Activated CD4-positive, alpha-beta T cell treated with anti-CD3 and anti-CD28 coated beads for 24 hours (primary cell): ENCODE results near the gene UCKL1.
"Not testable (repeated sequence)": the region's sequence is repeated elsewhere in the genome, so short reads cannot be mapped to it uniquely, and the experiment has no call there.

Experiments
- DNase-seq, 2 donors: peaks; one replicate each; pipeline ENCODE4 v3.0.0-alpha.2; 2020; ENCODE audit warnings: low read depth in 2 of 2

The UCKL1 gene

DNA sequence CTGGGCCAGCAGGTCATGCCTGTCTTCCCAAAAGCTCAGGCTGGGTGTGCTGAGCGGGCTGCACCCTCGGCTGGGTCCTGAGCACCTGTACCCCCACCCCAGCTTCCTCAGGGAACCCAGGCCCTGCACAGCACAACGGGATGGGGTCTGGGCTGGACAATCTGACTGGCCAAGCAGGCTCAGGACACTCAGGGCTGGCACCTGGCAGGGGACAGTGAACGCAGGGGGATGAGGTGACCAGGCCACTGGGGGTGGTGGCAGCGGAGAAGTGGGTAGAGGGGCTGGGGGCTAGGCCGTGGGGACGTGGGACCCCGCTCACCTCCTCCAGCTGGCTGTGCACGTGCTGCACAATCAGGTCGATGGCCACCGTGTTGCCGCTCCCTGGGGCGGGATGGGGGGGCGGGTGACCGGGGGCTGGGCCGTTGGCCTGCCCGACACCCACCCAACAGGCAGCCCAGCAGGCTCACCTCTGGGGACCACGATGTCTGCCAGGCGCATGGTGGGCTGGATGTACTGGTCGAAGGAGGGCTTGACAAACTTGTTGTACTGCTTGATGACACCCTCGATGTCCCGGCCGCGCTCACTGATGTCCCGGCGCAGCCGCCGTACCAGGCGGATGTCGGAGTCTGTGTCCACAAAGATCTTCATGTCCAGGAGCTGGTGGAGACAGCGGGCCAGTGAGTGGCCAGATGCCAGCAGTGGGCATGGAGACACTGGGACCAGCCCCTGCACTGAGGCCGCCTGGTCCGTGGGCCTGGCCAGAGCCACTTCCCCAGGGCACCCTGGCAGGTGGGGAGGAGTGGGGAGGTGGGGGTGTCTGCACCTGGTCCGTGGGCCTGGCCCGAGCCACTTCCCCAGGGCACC lies 11.9 kb downstream of the UCKL1 start:
- DNase-seq: no peak

DNA sequence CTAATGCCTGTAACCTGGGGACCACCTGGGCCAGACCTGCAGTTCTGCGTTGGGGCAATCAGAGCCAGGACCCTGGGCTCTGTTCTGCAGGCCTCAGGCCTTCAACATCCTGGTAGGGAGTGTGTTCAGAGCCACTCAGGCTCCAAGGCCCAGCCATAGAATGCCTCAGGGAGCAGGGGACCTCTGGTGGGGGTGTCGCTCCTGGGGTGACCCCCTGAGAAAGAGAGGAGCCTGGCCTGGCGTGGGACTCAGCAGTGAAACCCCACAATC lies 12.5 kb downstream of the UCKL1 start:
- DNase-seq: no peak

DNA sequence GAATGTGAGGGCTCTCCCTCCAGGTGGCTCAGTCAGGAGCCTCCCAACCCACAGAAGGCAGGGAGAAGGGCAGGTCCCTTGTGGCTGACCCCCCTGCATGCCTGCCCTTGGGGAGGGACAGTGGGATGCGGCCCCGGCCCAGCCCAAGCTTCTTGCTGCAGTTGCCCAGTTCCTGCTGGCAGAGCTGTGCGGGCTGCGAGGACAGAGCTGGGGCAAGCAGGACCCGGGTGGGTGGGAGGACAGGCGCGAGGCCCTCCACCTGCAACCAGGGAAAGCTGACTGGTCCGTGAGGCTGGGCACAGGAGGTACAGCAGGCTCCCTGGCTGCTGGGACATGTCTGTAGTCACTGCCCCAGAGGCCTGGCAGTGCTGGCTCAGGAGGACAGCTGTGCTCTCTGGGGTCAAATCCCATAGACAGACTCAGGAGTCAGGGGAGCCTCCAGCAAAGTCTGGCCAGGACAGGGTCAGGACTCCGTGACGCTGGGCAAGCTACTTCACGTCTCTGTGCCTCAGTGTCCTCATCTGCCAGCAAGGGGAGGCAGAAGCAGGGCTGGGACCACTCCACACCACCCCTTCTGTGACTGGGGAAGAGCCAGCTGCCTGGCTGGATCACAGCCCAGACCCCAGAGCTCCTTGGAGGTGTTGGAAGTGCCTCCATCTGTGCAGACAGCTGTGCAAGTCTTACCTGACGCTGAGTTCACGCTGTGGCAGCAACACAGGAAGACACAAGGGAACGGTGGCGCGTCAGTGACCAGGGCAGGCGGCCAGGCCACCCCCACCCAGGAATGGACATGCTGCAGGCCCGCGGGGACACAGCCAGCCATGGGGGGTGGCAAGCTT lies 13.0 kb downstream of the UCKL1 start:
- no peak for DNase-seq

DNA sequence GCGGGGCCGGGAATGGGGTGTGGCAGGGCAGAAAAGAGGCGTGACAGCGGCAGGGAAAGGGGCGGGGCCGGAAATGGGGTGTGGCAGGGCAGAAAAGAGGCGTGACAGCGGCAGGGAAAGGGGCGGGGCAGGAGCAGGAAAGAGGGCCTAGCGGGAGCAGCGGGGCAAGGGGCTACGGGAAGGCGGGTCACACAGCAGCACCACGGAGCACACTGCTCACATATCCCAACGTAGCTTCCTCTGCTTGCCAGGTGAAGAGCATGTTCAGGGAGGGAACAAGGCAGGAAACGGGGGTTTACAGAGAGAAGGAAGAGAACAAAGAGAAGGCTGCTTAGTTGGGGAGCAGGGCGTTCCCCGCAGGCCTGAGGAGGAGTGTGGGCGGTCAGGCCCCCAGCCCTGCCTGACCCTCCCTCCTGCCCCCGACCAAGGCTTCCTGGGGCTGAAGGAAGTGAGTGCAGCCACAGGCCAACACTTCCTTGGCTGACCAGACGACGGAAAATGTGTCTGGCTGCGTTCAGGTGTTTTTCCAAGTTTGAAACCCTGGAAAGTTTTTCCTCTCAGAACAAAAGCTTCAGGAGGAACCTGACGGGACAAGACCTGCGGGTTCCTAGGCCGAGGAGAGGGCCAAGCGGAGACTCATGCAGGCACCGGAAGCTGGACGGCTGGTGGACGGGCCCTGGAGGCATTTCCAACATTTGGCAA lies 13.8 kb downstream of the UCKL1 start:
- DNase-seq: no peak

DNA sequence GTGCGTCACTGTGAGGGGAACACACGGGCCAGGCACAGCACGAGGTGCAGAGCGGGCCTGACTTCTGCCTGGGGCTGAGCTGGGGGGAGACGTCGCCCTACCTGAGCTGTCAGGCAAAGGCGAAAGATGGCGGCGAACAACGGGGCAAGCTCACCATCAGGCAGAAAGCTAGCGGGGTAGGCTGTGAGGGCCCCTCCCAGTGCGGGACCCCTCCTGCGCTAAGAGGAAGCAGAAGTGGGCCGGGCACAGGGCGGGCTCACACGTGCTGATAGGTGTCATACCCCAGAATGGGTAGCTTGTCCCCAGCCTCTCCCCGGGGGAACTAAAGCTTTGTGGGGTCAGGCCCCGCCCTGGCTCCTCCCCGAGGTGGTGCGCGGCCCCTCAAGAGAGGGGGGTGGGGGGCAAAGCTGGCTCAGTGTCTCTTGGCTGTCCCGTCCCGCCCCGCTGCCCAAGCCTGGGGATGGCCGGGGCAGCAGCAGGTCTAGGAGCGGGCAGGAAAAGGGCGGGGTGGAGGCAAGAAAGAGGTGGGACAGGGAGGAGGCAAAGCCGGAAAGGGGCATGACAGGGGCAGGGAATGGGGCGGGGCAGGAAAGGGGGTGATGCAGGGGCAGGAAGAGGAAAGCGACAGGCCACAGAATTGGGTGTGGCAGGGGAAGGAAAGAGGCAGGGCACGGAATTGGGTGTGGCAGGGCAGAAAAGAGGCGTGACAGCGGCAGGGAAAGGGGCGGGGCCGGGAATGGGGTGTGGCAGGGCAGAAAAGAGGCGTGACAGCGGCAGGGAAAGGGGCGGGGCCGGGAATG lies 14.7 kb downstream of the UCKL1 start:
- peak; percentile 48 to 55 for DNase-seq

DNA sequence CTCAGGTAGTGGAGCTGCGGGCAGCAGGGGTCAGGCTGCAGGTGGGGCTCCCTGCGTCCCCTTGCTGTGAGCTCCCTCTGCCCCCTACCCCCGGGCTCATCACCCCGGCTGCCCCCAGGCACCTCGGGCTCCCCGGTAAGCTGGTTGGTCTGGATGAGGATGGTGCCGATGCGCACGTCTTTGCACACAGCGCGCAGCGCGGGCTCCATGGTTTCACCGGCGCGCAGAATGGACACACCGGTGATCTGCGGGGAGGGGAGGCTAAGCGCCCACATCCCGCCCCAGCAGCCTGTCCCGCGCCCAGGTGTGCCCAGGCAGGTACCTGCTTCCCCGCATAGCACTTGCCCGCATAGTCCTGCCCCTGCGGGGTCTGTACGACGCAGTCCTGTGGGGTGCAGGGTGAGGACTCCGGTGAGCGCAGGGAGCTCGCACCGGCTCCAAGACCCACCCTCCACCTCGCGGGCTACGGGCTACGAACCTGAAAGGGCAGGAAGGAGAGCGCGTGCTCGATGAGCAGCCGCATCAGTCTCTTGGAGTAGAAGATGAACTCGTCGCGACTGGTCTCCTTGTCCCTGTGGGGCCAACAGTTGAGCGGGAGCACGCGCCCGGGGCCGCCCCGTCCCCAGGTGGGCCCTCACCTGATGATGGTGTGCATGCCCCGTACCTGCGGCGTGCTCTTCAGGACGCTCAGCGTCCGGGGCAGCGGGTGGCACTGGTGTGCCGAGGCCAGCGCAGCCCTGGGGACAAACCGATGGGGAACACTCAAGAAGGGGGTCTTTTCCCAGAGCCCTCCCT lies 15.5 kb downstream of the UCKL1 start:
- no peak for DNase-seq

DNA sequence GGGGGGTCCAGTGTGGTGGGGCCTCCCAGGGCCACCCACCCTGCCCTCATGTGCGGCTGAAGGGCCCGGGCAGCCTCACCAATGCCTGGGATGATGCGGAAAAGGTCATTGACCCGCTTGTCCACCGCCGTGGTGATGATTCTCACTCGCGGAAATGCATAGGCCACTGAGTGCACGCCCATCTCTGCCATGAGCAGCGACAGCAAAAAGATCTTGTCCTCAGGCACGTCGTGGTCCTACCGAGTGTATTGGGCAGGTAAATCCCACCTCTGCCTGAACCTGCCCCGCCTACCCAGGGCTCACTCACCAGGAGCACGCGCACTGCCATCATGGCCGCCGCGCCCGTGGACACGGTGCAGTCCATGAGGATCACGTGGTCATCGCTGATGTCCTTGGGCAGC lies 16.1 kb downstream of the UCKL1 start:
- no peak for DNase-seq

DNA sequence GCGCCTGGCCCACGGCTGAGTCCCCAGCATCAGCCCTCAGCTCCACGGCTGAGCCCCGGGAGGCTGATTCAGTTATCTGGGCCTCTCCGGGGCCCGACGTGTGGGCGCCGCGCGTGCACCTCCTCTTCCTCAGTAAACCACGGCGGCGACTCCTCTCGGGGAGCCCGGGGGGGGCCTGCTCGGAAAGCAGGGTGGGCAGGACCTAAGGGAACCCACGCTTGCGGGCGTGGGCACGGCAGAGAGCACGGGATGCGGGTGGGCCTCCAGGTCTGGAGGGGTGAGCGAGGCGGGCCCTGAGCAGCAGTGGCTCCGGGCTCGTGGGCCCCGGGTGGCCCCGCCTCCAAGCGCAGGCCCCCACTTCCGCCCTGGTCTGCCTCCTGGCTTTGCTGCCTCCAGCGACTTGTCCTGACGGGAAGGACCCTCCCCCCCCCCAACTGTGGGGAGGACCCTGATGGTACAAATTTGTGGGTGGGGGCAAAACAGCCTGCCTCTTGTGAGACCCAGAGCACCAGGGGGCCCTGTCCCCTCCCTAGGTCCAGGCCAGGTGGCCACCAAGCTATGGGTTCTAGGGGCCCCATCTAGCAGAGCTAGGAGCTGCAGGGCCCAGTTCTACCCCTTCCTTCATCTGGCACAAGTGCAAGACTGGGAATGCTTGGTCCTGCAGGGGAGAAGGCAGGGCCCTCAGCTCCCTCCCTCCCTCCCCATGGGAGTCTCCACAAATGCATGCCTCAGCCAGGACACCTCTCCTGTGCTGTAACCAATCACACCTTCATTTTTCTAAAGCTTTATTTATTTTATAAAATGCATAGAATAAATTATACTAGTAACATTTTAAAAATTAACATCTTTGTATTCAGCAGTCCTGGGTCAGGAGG lies 16.9 kb downstream of the UCKL1 start:
- DNase-seq: no peak

DNA sequence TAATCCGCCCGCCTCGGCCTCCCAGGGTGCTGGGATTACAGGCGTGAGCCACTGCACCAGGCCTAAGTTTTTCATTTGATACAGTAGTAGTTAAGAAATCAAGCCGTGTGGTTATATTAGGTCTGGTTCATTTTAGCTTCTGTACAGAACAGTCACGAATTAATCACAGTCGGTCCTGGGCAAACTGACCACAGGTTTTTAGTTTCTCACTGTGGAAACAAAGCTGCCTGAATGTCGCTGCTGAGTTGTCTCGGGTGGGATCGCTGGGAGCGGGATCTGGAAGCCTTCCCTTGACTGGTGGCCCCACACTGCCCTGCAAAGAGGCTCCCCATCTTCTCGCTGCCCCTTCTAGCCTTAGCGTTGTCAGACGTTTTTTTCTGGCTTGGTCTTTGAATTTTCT lies 18.6 kb downstream of the UCKL1 start:
- no peak for DNase-seq

DNA sequence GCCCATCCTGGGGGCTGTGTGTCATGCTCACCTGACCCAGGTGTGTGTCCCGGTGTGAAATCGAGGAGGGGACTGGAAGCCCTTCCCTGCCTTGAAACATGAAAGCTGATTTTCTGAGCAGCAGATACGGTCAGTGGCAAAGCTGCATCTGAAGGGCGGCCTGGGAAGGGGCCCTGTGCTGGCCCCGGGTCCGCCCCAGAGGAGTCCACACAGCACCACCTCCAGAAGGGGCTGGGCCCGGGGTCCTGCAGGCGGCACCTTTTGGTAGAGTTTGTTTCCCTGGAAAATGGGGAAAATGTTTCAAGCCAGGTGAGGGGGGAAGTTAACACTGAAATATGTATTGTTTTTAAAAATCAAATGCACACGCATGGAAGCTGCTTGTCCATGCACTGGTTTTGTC lies 20.8 kb downstream of the UCKL1 start:
- DNase-seq: no peak

DNA sequence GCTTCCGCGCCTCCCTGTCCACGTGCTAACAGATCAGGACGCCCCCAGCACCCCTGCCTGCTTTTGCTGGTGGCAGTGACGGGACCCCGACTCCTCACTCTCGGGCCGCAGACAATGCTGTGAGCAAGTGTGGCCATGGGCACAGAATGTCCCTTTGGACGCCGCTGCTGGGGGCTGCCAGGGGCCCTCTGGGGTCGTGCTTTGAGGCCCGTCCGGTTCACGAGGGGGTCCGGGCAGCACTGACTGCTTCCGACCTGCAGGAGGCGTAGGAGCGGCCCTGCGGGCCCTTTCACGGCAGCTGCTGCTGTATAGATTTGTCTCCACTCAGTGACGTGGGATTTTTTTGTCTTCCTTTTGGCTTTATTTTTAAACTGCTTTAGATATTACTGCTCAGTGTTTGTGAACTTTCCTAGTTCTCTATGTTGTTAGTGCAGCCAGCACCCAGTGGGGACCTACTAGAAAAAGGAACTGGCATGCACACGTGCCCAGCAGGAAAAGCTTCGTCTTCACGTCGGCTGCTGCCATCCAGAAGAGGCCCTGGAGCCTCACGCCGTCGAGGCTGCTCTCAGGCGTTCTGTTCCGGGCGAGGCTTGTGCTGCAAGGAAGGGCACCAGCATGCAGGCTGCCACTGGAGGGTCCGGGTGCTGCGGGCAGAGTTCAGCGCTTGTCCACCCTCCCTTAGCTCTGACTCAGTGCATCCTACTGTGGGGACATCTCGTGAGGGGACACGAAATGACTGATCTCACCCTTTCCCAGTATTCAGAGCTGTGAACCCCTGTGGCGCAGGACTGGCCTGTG lies 21.7 kb downstream of the UCKL1 start:
- DNase-seq: no peak

DNA sequence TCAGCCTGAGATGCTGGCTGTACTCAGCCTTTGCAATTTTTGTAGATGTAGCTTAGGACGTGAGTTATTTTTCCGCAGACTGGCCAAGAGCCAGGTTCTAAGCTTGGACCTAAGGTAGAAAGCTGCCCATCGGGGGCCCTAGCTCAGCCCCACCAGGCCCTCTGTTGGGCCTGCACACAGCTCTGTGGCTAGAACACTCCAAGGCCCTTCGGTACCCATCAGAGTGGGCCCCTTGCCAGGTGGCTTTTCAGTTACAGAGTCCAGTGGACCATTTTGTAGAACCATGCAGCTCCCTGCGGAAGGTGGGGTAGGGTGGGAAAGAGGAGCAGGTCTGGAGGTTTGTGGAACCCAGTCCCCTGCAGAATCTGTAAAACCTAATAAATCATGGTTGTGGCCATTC lies 22.6 kb downstream of the UCKL1 start:
- no peak for DNase-seq

DNA sequence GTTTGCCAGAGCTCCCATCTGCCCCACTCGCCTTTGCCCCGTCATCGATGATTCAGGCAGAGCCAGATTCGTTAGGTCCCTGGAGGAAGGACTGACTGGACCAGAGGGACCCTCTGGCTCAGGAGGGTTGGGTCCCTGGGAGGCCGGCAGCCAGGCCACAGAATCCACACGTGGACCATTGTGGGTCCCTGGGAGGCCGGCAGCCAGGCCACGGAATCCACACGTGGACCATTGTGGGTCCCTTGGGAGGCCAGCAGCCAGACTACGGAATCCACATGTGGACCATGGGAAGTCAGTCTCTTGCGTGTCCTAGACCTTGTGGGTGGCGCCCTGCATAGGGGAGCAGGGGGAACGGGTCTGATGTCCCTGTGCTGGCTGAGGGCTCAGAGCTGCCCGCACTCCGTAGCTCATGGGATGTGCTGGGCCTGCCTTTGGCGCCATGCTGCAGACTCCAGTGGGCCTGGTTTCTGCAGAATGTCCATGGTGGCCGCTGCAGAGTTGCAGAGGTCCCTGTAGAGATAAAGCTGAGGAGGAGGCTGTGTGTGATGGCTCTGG lies 23.5 kb downstream of the UCKL1 start:
- no peak for DNase-seq

DNA sequence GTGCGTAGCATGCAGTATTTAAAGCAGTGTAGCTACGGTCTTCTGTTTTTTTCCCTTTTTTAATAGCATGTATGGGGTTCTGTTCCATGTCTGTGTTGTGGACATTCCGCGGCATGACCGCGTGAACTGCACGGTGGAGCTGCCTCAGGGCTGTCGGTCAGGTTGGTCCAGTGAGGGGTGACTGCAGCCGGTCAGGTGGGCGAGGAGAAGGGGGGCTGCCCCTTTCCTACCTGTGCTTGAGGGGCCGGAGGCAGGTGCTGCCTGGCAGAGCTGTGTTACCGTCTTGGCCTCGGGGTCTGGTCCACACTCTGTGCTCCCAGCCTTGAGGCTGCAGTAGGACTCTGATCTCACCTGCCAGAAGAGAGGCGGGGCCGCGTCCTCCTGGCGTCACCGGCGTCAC lies 24.5 kb downstream of the UCKL1 start:
- DNase-seq: no peak

DNA sequence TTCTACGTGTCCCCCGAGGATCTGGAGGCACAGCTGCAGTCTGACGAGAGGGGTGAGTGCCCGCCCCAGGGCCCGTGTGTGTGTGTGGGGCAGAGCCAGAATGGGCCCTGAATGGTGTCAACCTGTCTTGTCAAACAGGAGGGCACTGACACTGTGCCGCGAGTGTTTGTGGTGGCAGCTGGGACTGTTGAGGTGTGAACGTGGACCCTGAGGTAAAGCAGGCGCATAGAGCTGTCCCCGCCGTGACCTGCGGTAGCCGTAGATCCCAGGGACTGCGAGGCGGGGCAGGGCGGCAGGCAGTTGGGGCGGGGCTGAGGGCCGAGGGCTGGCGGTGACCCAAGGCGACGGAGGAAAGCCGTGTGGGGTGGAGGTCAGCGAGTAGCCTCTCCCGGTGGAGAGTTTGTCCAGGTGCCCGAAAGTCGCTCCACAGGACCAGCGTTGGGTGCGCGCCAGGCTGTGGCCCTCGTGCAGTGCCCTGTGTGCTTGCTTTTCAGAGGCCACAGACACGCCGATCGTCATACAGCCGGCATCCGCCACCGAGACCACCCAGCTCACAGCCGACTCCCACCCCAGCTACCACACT lies 25.2 kb downstream of the UCKL1 start:
- DNase-seq: no peak

DNA sequence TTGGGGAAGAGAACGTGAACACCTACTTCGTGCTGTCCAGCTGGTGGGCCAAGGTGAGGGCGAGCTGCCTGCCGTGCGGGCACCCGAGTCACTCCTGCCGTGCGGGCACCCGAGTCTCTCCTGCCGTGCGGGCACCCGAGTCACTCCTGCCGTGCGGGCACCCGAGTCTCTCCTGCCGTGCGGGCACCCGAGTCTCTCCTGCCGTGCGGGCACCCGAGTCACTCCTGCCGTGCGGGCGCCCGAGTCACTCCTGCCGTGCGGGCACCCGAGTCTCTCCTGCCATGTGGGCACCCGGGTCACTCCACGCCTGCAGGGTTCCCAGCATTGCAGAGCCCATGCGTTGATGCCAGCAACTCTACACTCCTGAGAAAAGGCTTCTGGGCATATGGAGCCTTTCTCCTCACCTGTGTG lies 26.7 kb downstream of the UCKL1 start:
- not testable (repeated sequence) for DNase-seq

DNA sequence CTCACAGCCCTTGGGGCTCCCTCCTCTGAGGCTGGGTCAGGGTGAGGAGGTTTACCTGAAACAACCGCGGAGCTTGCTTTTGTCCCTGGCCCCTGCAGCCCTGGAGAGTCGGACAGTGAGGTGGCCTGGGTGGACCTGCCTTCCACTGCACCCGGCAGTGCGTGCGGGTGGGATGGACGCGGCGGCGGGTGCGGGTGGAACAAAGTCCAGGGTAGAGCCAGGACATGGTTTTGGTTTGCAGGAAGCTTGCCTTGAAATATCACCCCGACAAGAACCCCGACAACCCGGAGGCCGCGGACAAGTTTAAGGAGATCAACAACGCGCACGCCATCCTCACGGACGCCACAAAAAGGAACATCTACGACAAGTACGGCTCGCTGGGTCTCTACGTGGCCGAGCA lies 27.1 kb downstream of the UCKL1 start:
- DNase-seq: no peak

DNA sequence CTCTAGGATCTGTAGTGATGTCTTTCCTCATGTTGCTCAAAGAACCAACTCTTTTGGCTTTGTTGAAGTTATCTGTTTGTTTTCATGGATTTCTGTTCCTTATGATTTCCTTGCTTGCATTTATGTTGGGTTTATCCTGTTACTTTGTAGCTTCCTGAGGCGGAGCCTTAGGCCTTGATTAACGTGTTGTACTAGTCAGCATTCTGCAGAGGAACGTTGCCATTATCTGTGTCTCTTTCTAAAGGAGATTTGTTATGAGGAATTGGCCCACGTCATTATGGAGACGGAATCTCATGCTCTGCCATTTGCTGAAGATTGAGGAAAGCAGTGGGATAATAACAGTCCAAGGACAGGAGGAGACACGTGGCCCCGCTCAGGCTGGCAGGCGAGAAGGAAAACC lies 29.9 kb downstream of the UCKL1 start:
- DNase-seq: no peak

DNA sequence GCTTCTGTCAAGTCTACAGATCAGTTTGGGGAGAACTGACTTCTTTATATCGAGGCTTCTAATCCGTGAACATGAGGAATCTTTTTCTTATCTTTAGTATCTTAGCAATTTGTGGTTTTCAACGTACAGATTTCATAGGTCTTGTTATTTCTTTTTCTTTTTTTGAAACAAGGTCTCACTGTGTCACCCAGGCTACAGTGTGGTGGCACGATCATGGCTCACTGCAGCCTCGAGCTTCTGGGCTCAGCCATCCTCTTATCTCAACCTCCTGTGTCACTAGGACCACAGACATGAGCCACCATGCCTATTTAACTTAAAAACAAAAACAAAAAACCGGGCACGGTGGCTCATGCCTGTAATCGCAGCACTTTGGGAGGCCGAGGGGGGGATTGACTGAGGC lies 32.0 kb downstream of the UCKL1 start:
- no peak for DNase-seq
